MM.1S (cell line): ENCODE data around the gene LTV1.

Source experiments
- EZH2 ChIP-seq: fragments of 300-600 bp; sonication (generic); optimal IDR thresholded peaks from 2 replicates; pipeline ENCODE3; 2017; ENCODE audit warnings: low read depth, mild to moderate bottlenecking, antibody characterized with exemption, low read length, mixed read lengths
- EZH2phosphoT487 ChIP-seq: fragments of 300-600 bp; sonication (generic); IDR thresholded peaks from 2 replicates; pipeline ENCODE4 v1.6.1; 2018; ENCODE audit warnings: antibody characterized with exemption, low read length
- TF ChIP-seq, protein P1 (sequence below): fragments of 300-600 bp; sonication (generic); IDR thresholded peaks from 2 replicates; pipeline ENCODE4 v1.5.1; 2016; ENCODE audit warnings: antibody characterized with exemption, low read length, mixed read lengths

DNA sequence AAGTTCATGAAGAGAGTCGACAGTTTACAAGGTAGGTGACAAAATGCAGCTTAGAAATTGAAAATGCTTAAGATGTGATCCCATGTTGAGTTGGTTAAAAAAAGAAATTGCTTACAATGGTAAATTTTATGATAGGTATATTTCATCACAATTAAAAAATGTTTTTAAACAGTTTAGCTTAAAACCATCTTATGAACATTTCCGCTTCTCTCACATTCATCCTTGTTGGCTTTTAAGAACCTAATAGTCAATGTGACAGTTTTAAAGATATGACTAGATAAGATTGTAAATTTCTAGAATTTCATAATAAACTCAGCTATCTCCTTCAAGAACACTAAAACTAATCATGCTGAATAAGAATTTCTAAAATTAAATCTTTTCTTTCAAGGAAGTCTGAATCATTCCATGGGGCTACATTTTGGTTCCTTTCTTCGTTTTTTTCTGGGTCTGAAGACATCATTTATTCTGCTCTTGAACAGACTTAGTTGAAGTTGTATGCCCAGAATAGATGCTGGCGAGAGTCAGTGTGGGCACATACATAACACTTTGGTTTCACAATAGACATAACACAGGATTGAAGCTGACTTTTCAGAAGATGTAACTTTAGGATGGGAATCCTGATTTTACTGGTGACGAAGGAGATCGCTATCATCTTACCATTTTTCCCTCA lies 35.9 kb upstream of the LTV1 start:
- no peak for TF ChIP-seq EZH2phosphoT487
- TF ChIP-seq, protein P1, sequence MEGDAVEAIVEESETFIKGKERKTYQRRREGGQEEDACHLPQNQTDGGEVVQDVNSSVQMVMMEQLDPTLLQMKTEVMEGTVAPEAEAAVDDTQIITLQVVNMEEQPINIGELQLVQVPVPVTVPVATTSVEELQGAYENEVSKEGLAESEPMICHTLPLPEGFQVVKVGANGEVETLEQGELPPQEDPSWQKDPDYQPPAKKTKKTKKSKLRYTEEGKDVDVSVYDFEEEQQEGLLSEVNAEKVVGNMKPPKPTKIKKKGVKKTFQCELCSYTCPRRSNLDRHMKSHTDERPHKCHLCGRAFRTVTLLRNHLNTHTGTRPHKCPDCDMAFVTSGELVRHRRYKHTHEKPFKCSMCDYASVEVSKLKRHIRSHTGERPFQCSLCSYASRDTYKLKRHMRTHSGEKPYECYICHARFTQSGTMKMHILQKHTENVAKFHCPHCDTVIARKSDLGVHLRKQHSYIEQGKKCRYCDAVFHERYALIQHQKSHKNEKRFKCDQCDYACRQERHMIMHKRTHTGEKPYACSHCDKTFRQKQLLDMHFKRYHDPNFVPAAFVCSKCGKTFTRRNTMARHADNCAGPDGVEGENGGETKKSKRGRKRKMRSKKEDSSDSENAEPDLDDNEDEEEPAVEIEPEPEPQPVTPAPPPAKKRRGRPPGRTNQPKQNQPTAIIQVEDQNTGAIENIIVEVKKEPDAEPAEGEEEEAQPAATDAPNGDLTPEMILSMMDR, result no peak
- TF ChIP-seq EZH2, result no peak
